Stomach (tissue), 4 donors: ENCODE data around the gene DCC.

ENCODE experiments used
- EP300 ChIP-seq: sonication (generic); formaldehyde crosslinking; IDR thresholded peaks from one replicate; pipeline ENCODE4 v1.6.1; 2017; ENCODE audit warnings: antibody characterized with exemption
- POLR2A ChIP-seq, 4 donors: fragments of 450-650 bp; IDR thresholded peaks; one replicate each; pipeline ENCODE4 v1.6.1; 2016; ENCODE audit warnings: antibody characterized with exemption in 4 of 4, control low read depth in 2 of 4, mild to moderate bottlenecking in 1 of 4, moderate library complexity in 1 of 4
- POLR2AphosphoS5 ChIP-seq, 3 donors: sonication (generic); formaldehyde crosslinking; IDR thresholded peaks; one replicate each; pipeline ENCODE4 v1.6.1; 2016; ENCODE audit warnings: antibody characterized with exemption in 3 of 3
- TF ChIP-seq, protein P1 (sequence below), 7 experiments: fragments of 450-650 bp in 4 of 7; fragments of 200-600 bp in 3 of 7; sonication (generic) in 3 of 7; IDR thresholded peaks; one replicate each; pipeline ENCODE4 v1.5.1; 2016 to 2019; ENCODE audit warnings: antibody characterized with exemption in 7 of 7, control low read depth in 2 of 7, mild to moderate bottlenecking in 1 of 7

DNA sequence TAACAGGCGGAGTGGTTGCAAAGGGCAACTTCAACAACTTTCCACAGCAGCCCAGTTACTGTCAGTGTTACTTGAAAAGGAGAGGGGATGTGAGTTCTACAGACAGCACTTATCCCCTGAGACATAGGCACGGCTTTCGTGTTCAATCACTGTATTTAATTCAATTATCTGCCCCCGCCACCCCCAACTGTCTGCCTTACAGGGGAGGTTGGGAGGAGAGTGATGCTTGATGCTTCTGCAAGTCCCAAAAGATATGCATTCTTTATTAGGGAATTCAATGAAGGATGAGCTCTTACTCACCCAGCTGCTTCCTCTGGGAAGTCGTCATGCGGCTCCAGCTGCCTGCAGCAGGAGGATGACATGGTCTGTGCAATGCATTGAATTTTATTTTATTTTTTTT, 639.9 kb downstream of the DCC start:
- TF ChIP-seq POLR2AphosphoS5 (IDR thresholded peaks at IDR 0.05) (no peak), EP300 (no peak), POLR2A (IDR thresholded peaks at IDR 0.05) (no peak)
- TF ChIP-seq, protein P1, sequence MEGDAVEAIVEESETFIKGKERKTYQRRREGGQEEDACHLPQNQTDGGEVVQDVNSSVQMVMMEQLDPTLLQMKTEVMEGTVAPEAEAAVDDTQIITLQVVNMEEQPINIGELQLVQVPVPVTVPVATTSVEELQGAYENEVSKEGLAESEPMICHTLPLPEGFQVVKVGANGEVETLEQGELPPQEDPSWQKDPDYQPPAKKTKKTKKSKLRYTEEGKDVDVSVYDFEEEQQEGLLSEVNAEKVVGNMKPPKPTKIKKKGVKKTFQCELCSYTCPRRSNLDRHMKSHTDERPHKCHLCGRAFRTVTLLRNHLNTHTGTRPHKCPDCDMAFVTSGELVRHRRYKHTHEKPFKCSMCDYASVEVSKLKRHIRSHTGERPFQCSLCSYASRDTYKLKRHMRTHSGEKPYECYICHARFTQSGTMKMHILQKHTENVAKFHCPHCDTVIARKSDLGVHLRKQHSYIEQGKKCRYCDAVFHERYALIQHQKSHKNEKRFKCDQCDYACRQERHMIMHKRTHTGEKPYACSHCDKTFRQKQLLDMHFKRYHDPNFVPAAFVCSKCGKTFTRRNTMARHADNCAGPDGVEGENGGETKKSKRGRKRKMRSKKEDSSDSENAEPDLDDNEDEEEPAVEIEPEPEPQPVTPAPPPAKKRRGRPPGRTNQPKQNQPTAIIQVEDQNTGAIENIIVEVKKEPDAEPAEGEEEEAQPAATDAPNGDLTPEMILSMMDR (IDR thresholded peaks at IDR 0.05): no peak
